ENCODE results near the gene RASSF8. TPM values are rescaled to one million over a fixed set of nuclear protein-coding genes. Genes with fewer than 3 reads are reported as not detected.

RASSF8 gene
- total and polyA plus RNA-seq, 9 of the 15 experiments (the other 6 are each of a cell fraction or from before 2014, with no cell fraction given) = 0.01 to 0.36 (median 0.12) TPM; not detected in 1

- TF ChIP-seq POLR2AphosphoS2 (IDR thresholded peaks at IDR 0.05; ENCODE audit: low read length) (no peak), FOS (IDR thresholded peaks at IDR 0.05; ENCODE audit: extremely low read depth, insufficient read length) (no peak), REST (IDR thresholded peaks at IDR 0.05; ENCODE audit: borderline replicate concordance) (peak; percentile 69; the same call in 1 of the 2 replicates), REST (CRISPR knock-in tag; IDR thresholded peaks at IDR 0.05; ENCODE audit: low read depth) (no peak), THAP7 (CRISPR knock-in tag; IDR thresholded peaks at IDR 0.05) (no peak), CHD1 (IDR thresholded peaks at IDR 0.05; ENCODE audit: low read length) (no peak), ZFP30 (CRISPR knock-in tag; IDR thresholded peaks at IDR 0.05; ENCODE audit: borderline replicate concordance) (no peak), STAT6 (CRISPR knock-in tag; IDR thresholded peaks at IDR 0.05) (no peak), JUND (IDR thresholded peaks at IDR 0.05; ENCODE audit: borderline replicate concordance, low read depth, low read length) (no peak), JUND (tag; IDR thresholded peaks at IDR 0.05; ENCODE audit: borderline replicate concordance, low read depth, low read length) (no peak), NR3C1 (CRISPR knock-in tag; IDR thresholded peaks at IDR 0.05) (no peak), TEAD2 (tag; IDR thresholded peaks at IDR 0.05) (no peak), NCOA2 (IDR thresholded peaks at IDR 0.05; ENCODE audit: partially characterized antibody in 2 of 2) (no peak), ZNF23 (CRISPR knock-in tag; IDR thresholded peaks at IDR 0.05) (no peak), SMARCC2 (IDR thresholded peaks at IDR 0.05; ENCODE audit: low read depth) (no peak), PHF20 (IDR thresholded peaks at IDR 0.05; ENCODE audit: partially characterized antibody) (no peak), LCOR (CRISPR knock-in tag; IDR thresholded peaks at IDR 0.05) (no peak)
These were observed 138.8 kb downstream of the RASSF8 start (continued) for GRCh38 chr12:26097046-26097878.
